H9 (cell line): ENCODE measurements around the gene JARID2. TPM values are rescaled to one million over a fixed set of nuclear protein-coding genes. Genes with fewer than 3 reads are reported as not detected.

ENCODE experiments used
- DNase-seq: peaks from one replicate; pipeline ENCODE4 v3.0.0-alpha.2; 2017
- H2AFZ ChIP-seq: one replicate; pipeline ENCODE4 v1.6.1; 2013; ENCODE audit warnings: mild to moderate bottlenecking, low read length, control low read depth, moderate library complexity
- H2AK5ac ChIP-seq: 2 replicates; pipeline ENCODE4 v1.6.1; 2013; ENCODE audit warnings: low read length, control low read depth, mixed read lengths; ENCODE audit not compliant: insufficient read length
- H2BK120ac ChIP-seq: one replicate; pipeline ENCODE4 v1.6.1; 2013; ENCODE audit warnings: low read depth, mild to moderate bottlenecking, low read length, control low read depth, inconsistent platforms; ENCODE audit not compliant: poor library complexity, severe bottlenecking
- H2BK12ac ChIP-seq: 2 replicates; pipeline ENCODE4 v1.6.1; 2013; ENCODE audit warnings: low read length, control low read depth, mixed read lengths, low read depth; ENCODE audit not compliant: insufficient read length
- H2BK15ac ChIP-seq: 2 replicates; pipeline ENCODE4 v1.6.1; 2013; ENCODE audit warnings: low read depth, low read length, control low read depth
- H2BK20ac ChIP-seq: one replicate; pipeline ENCODE4 v1.6.1; 2013; ENCODE audit warnings: low read depth, mild to moderate bottlenecking, low read length, control low read depth, inconsistent platforms; ENCODE audit not compliant: poor library complexity, severe bottlenecking
- H2BK5ac ChIP-seq: 2 replicates; pipeline ENCODE4 v1.6.1; 2013; ENCODE audit warnings: low read length, control low read depth, mixed read lengths; ENCODE audit not compliant: insufficient read length
- H3K14ac ChIP-seq: 2 replicates; pipeline ENCODE4 v1.6.1; 2013; ENCODE audit warnings: low read length, control low read depth; ENCODE audit not compliant: insufficient read depth
- H3K18ac ChIP-seq: 2 replicates; pipeline ENCODE4 v1.6.1; 2013; ENCODE audit warnings: low read depth, mild to moderate bottlenecking, mixed read lengths, low read length, control low read depth; ENCODE audit not compliant: insufficient read length
- H3K23ac ChIP-seq: 2 replicates; pipeline ENCODE4 v1.6.1; 2013; ENCODE audit warnings: low read length, control low read depth, mixed read lengths, low read depth; ENCODE audit not compliant: insufficient read length
- H3K23me2 ChIP-seq: 2 replicates; pipeline ENCODE4 v1.6.1; 2013; ENCODE audit warnings: low read depth, mild to moderate bottlenecking, mixed read lengths, low read length, control low read depth; ENCODE audit not compliant: insufficient read length, poor library complexity, severe bottlenecking
- H3K27ac ChIP-seq: 2 replicates; pipeline ENCODE4 v1.5.1; 2013; ENCODE audit warnings: low read length, control low read depth, mixed read lengths, low read depth; ENCODE audit not compliant: insufficient read length
- H3K27me3 ChIP-seq: 2 replicates; pipeline ENCODE4 v1.6.1; 2013; ENCODE audit warnings: low read length, control low read depth, inconsistent platforms; ENCODE audit not compliant: insufficient read depth
- H3K4ac ChIP-seq: 2 replicates; pipeline ENCODE4 v1.6.1; 2013; ENCODE audit warnings: low read depth, mild to moderate bottlenecking, control low read depth, inconsistent platforms, low read length, moderate library complexity
- H3K4me1 ChIP-seq: 2 replicates; pipeline ENCODE4 v1.6.1; 2013; ENCODE audit warnings: low read length, control low read depth, inconsistent platforms; ENCODE audit not compliant: insufficient read depth
- H3K4me2 ChIP-seq: 2 replicates; pipeline ENCODE4 v1.6.1; 2013; ENCODE audit warnings: low read length, control low read depth, mixed read lengths; ENCODE audit not compliant: insufficient read length, insufficient read depth
- H3K56ac ChIP-seq: 2 replicates; pipeline ENCODE4 v1.6.1; 2013; ENCODE audit warnings: low read depth, mild to moderate bottlenecking, mixed read lengths, low read length, control low read depth; ENCODE audit not compliant: insufficient read length
- H3K79me1 ChIP-seq: 2 replicates; pipeline ENCODE4 v1.6.1; 2013; ENCODE audit warnings: low read depth, mild to moderate bottlenecking, moderate library complexity, low read length, control low read depth, inconsistent platforms; ENCODE audit not compliant: insufficient read depth, poor library complexity, severe bottlenecking
- H3K79me2 ChIP-seq: 2 replicates; pipeline ENCODE4 v1.6.1; 2013; ENCODE audit warnings: low read length, control low read depth, inconsistent platforms; ENCODE audit not compliant: insufficient read depth
- H3K9ac ChIP-seq: 2 replicates; pipeline ENCODE4 v1.6.1; 2013; ENCODE audit warnings: low read length, control low read depth, mixed read lengths; ENCODE audit not compliant: insufficient read length; ENCODE audit errors: extremely low read depth
- H3K9me3 ChIP-seq: one replicate; pipeline ENCODE4 v1.6.1; 2013; ENCODE audit warnings: low read depth, low read length, inconsistent platforms; ENCODE audit not compliant: control insufficient read depth
- H3T11ph ChIP-seq: one replicate; pipeline ENCODE4 v1.6.1; 2013; ENCODE audit warnings: mild to moderate bottlenecking, low read length, control low read depth, inconsistent platforms
- H4K20me1 ChIP-seq: one replicate; pipeline ENCODE4 v1.6.1; 2013; ENCODE audit not compliant: control insufficient read depth, insufficient read length, insufficient read depth
- H4K5ac ChIP-seq: 2 replicates; pipeline ENCODE4 v1.6.1; 2013; ENCODE audit warnings: low read depth, mild to moderate bottlenecking, mixed read lengths, low read length, control low read depth; ENCODE audit not compliant: insufficient read length
- H4K8ac ChIP-seq: replicated peaks from 2 replicates; pipeline ENCODE4 v1.6.1; 2013; ENCODE audit warnings: low read length, control low read depth, mixed read lengths, low read depth; ENCODE audit not compliant: insufficient read length
- H4K91ac ChIP-seq: 2 replicates; pipeline ENCODE4 v1.6.1; 2013; ENCODE audit warnings: low read depth, mild to moderate bottlenecking, moderate library complexity, mixed read lengths, low read length, control low read depth; ENCODE audit not compliant: insufficient read length
- H3K27ac Mint-ChIP-seq, 3 experiments: 2 replicates in 2 of 3; 3 replicates in 1 of 3; pipeline ENCODE4 v1.8.0; 2020 to 2021; ENCODE audit warnings: mixed read lengths in 3 of 3, mild to moderate bottlenecking in 1 of 3, moderate library complexity in 1 of 3
- H3K27me3 Mint-ChIP-seq: 2 replicates; pipeline ENCODE4 v1.8.0; 2021; ENCODE audit warnings: low read depth, mild to moderate bottlenecking, moderate library complexity, mixed read lengths
- H3K36me3 Mint-ChIP-seq, 3 experiments: 2 replicates in 2 of 3; 3 replicates in 1 of 3; pipeline ENCODE4 v1.8.0; 2020 to 2021; ENCODE audit warnings: low read depth in 3 of 3, mixed read lengths in 3 of 3; ENCODE audit not compliant: insufficient read depth in 1 of 3
- H3K4me1 Mint-ChIP-seq, 2 experiments: 2 replicates each; pipeline ENCODE4 v1.8.0; 2020; ENCODE audit warnings: mixed read lengths in 2 of 2
- H3K4me3 Mint-ChIP-seq, 2 experiments: 2 replicates in 1 of 2; 3 replicates in 1 of 2; pipeline ENCODE4 v1.8.0; 2020 to 2021; ENCODE audit warnings: mild to moderate bottlenecking in 2 of 2, mixed read lengths in 2 of 2, moderate library complexity in 1 of 2
- H3K9me3 Mint-ChIP-seq, 2 experiments: 2 replicates in 1 of 2; 3 replicates in 1 of 2; pipeline ENCODE4 v1.8.0; 2020; ENCODE audit warnings: mild to moderate bottlenecking in 2 of 2, mixed read lengths in 2 of 2, moderate library complexity in 1 of 2
- WGBS: extraction: QIAGEN DNeasy Blood & Tissue Kit; methylation state at CpG from one replicate; pipeline ENCODE4 v1.1.7; 2013; ENCODE audit warnings: missing lambda C conversion rate, low lambda C conversion rate, mixed read lengths; ENCODE audit not compliant: insufficient read length; ENCODE audit errors: extremely low coverage; 5-methylcytosine and 5-hydroxymethylcytosine counted together
- total RNA-seq: library from RNA; stranded (reverse); gene quantifications from 2 replicates; pipeline ENCODE4 v1.2.1, GENCODE V29; 2021
- TF ChIP-seq, protein P1 (sequence below): fragments of 200-600 bp; sonication (generic); conservative IDR thresholded peaks from 3 replicates; pipeline ENCODE4 v1.8.0; 2021; ENCODE audit warnings: antibody characterized with exemption, mild to moderate bottlenecking

JARID2 gene
- total RNA-seq, 1 experiment from 2014 or later: 174 TPM

DNA sequence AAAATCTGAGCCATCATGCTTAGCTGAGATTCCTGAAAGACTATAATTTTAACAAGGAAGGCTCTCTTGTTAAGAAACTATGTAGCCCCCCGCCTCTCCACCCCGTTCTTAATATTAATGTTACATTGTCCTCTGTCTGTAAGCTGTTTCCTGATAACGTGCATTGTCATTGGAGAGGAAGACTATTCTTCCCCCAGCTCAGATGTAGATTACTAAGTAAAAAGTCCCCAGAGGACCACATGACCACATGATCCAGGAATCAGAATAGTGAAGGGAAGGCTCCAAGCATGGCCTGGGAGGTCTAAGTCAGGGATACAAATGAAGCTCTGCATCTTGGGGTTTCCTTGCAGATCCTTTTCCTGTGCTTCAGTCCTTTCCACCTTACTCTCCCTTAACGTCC is 106.4 kb downstream of the JARID2 start:
- Histone ChIP-seq H3K23me2 (no peaks in the 10 kb centered on the region), H3K79me2 (peaks cover 88% of the 10 kb centered on the region), H3K4ac (no peak overlapping the region), H4K91ac (no peak overlapping the region), H3K27me3 (no peaks in the 10 kb centered on the region), H2BK120ac (no peak overlapping the region), H2BK15ac (no peak overlapping the region), H3T11ph (no peak overlapping the region), H2AK5ac (no peak overlapping the region), H3K9me3 (no peaks in the 10 kb centered on the region), H4K5ac (no peak overlapping the region), H3K4me1 (peaks cover 19% of the 10 kb centered on the region; the same call in 1 of the 2 replicates), H2BK5ac (no peak overlapping the region), H4K20me1 (peaks cover 2% of the 10 kb centered on the region), H3K23ac (no peak overlapping the region), H3K79me1 (no peaks in the 10 kb centered on the region), H4K8ac (no peak overlapping the region), H2BK12ac (no peak overlapping the region), H3K9ac (no peak overlapping the region), H3K4me2 (no peak overlapping the region), H3K18ac (no peak overlapping the region), H2AFZ (no peak overlapping the region), H3K14ac (no peak overlapping the region), H3K56ac (no peak overlapping the region), H2BK20ac (no peak overlapping the region), H3K27ac (no peak overlapping the region)
- Mint-ChIP-seq H3K36me3 (peaks cover 0 to 13% (median 0%) of the 10 kb centered on the region in 3 experiments; a peak in 3 of 7 replicates), H3K27me3 (no peaks in the 10 kb centered on the region), H3K9me3 (no peaks in the 10 kb centered on the region), H3K4me1 (peaks cover 78 to 84% of the 10 kb centered on the region in 2 experiments), H3K27ac (peak overlapping the region in 1 of 3 experiments; percentile 39; a peak in 2 of 7 replicates), H3K4me3 (no peak overlapping the region)
- no CpG with 5 or more reads among the region's 4 CpGs for WGBS
- no peak for DNase-seq
- TF ChIP-seq, protein P1, sequence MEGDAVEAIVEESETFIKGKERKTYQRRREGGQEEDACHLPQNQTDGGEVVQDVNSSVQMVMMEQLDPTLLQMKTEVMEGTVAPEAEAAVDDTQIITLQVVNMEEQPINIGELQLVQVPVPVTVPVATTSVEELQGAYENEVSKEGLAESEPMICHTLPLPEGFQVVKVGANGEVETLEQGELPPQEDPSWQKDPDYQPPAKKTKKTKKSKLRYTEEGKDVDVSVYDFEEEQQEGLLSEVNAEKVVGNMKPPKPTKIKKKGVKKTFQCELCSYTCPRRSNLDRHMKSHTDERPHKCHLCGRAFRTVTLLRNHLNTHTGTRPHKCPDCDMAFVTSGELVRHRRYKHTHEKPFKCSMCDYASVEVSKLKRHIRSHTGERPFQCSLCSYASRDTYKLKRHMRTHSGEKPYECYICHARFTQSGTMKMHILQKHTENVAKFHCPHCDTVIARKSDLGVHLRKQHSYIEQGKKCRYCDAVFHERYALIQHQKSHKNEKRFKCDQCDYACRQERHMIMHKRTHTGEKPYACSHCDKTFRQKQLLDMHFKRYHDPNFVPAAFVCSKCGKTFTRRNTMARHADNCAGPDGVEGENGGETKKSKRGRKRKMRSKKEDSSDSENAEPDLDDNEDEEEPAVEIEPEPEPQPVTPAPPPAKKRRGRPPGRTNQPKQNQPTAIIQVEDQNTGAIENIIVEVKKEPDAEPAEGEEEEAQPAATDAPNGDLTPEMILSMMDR: no peak
